ENCODE results near the gene ZNF429. TPM values are rescaled to one million over a fixed set of nuclear protein-coding genes. Genes with fewer than 3 reads are reported as not detected.

The ZNF429 gene
- total RNA-seq, 2 donors from 2014 or later: 16.6 to 17.9 TPM

GRCh38 chr19:21603431-21604231 lies 98.2 kb downstream of the ZNF429 start:
- ATAC-seq (replicated peaks in 1 of 2): peak in 1 of 2 donors; percentile 22
- H3K27me3 Mint-ChIP-seq (ENCODE audit: low read depth): no peaks in the 10 kb centered on the region
- no peak for DNase-seq

GRCh38 chr19:21604351-21604926 lies 99.0 kb downstream of the ZNF429 start:
- DNase-seq (no peak), ATAC-seq (replicated peaks in 1 of 2) (peak; percentile 36 to 54)
- Mint-ChIP-seq H3K4me3 (peak overlapping the region; percentile 89 to 94), H3K36me3 (ENCODE audit: insufficient read depth in 2 of 2) (peaks cover 0 to 4% of the 10 kb centered on the region in 2 donors), H3K9me3 (no peaks in the 10 kb centered on the region), H3K27me3 (ENCODE audit: low read depth) (no peaks in the 10 kb centered on the region), H3K27ac (peak overlapping the region; percentile 42), H3K4me1 (ENCODE audit: low read depth) (peaks cover 26% of the 10 kb centered on the region)

More at GRCh38 chr19:21603431-21604231, 98.2 kb downstream of the ZNF429 start:
- Mint-ChIP-seq H3K36me3 (ENCODE audit: insufficient read depth in 2 of 2) (peaks cover 0 to 4% of the 10 kb centered on the region in 2 donors), H3K27ac (peak overlapping the region; percentile 42), H3K4me1 (ENCODE audit: low read depth) (peaks cover 26% of the 10 kb centered on the region), H3K9me3 (no peaks in the 10 kb centered on the region), H3K4me3 (peak overlapping the region; percentile 89 to 94)

Other genes with a start within 250 kb of the ZNF429 start
- 10 to 100 TPM; 13.0 to 13.6 TPM for gene ZNF708, start 176.2 kb upstream of the ZNF429 start, total RNA-seq
- 10 to 100 TPM; 16.9 to 28.2 TPM for gene ZNF738, start 146.6 kb upstream of the ZNF429 start, total RNA-seq
- 10 to 100 TPM; 15.0 to 17.6 TPM for gene ZNF493, start 108.5 kb upstream of the ZNF429 start, total RNA-seq

All from activated T-cell treated with anti-CD3 and anti-CD28 coated beads, Interleukin-2, amount 50 U/mL, for 72 hours (primary cell).